ENCODE measurements around the gene ADGRV1. TPM values are rescaled to one million over a fixed set of nuclear protein-coding genes. Genes with fewer than 3 reads are reported as not detected.

The ADGRV1 gene
- total and polyA plus RNA-seq, 2 donors (not counting 3 experiments of a cell fraction or from before 2014, with no cell fraction given) = 0.11 to 0.55 TPM

- Histone ChIP-seq H3K9me1 (replicated peaks; ENCODE audit: control insufficient read depth, extremely low read depth, insufficient read depth, low read length) (no peaks in the 10 kb centered on the region), H3K4me2 (ENCODE audit: insufficient read depth, low read length) (no peak overlapping the region), H3K27me3 (ENCODE audit: control insufficient read depth in 2 of 2, insufficient read depth in 2 of 2, low read length in 2 of 2) (no peaks in the 10 kb centered on the region), H3K9ac (replicated peaks; ENCODE audit: extremely low read depth, insufficient read depth, low read length) (no peak overlapping the region), H3K27ac (ENCODE audit: insufficient read depth, low read depth, low read length) (no peak overlapping the region), H2AFZ (ENCODE audit: low read depth, low read length) (no peak overlapping the region), H3K4me3 (replicated peaks in 1 of 3; ENCODE audit: insufficient read depth in 1 of 3, low read depth in 1 of 3, low read length in 3 of 3) (no peak overlapping the region), H4K20me1 (replicated peaks; ENCODE audit: control insufficient read depth, extremely low read depth, insufficient read depth, low read length) (no peaks in the 10 kb centered on the region), H3K36me3 (ENCODE audit: control insufficient read depth in 2 of 2, extremely low read depth in 1 of 2, insufficient read depth in 2 of 2, low read length in 2 of 2) (no peaks in the 10 kb centered on the region), H3K4me1 (ENCODE audit: control insufficient read depth, extremely low read depth, insufficient read depth, low read length) (no peaks in the 10 kb centered on the region), H3K79me2 (ENCODE audit: control insufficient read depth, insufficient read depth, low read length) (no peaks in the 10 kb centered on the region), H3K9me3 (replicated peaks; ENCODE audit: control insufficient read depth, insufficient read depth, low read length) (no peaks in the 10 kb centered on the region)
- FAIRE-seq (no peak), DNase-seq (ENCODE audit: low read depth, low spot score) (no peak)
- ChIA-PET POLR2A (no interaction called here), CTCF (no interaction called here)
- no TSS peak for BruUV-seq (replicated peaks)
- TF ChIP-seq POLR2A (IDR thresholded peaks at IDR 0.05; ENCODE audit: low read depth, low read length) (no peak), JUN (IDR thresholded peaks at IDR 0.05; ENCODE audit: borderline replicate concordance, insufficient read depth, insufficient read length, low read depth) (no peak)
- TF ChIP-seq, protein P1, sequence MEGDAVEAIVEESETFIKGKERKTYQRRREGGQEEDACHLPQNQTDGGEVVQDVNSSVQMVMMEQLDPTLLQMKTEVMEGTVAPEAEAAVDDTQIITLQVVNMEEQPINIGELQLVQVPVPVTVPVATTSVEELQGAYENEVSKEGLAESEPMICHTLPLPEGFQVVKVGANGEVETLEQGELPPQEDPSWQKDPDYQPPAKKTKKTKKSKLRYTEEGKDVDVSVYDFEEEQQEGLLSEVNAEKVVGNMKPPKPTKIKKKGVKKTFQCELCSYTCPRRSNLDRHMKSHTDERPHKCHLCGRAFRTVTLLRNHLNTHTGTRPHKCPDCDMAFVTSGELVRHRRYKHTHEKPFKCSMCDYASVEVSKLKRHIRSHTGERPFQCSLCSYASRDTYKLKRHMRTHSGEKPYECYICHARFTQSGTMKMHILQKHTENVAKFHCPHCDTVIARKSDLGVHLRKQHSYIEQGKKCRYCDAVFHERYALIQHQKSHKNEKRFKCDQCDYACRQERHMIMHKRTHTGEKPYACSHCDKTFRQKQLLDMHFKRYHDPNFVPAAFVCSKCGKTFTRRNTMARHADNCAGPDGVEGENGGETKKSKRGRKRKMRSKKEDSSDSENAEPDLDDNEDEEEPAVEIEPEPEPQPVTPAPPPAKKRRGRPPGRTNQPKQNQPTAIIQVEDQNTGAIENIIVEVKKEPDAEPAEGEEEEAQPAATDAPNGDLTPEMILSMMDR (IDR thresholded peaks at IDR 0.05; ENCODE audit: extremely low read depth in 1 of 2, insufficient read depth in 1 of 2, low read depth in 1 of 2, low read length in 2 of 2) = no peak
- intact Hi-C loops (cut with micrococcal nuclease) = no loop called here
- dilution Hi-C loops (cut with MboI; ENCODE audit: extremely low pct_ligation_motif_present, low sequenced_read_pairs) = loop anchor here (25.0 kb wide), 1 partner anchor 438 kb away; the partner anchor contains the start of gene ARRDC3
These were observed 390.4 kb downstream of the ADGRV1 start for GRCh38 chr5:90948969-90949368.

DNA sequence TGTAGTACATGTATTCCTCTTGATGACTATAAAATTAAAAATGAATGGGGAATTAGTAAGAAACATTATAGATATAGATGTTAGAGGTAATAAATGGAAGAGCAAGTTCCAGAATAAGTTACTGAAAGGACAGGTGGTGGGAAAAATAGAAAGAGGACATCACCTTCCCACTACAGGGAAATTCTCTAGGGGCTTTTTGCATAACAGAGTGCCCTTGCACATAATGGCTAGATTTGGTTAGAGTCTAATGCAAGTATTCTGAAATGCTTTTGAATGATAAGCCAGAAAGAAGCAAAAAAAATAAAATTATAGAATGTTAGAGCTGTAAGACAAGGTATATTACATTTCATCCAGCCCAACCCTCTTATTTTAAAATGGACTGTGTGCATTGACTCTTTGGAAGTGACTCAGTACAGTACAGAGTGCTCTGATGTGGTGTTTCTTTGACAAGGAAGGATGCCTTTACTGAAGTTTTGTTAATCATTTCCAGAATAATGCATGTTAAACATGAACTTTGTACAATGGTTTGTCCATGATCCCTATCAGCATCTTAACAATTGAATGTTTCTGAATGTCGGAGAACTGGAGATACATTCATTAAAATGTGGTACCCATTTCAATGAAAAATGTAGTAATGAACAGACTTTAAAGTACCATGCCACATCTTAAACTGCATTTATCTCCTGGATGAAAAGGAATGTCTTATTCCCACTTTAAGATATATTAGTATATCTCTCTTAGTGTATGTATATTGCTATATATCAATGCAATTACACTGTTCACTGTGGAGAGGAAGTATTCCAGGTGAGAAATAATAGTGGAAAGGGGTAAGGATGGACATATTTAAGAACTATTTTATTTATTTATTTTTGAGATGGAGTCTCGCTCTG lies 391.1 kb downstream of the ADGRV1 start:
- H3K4me3 ChIP-seq (replicated peaks in 1 of 3; ENCODE audit: insufficient read depth in 1 of 3, low read depth in 1 of 3, low read length in 3 of 3) = no peak overlapping the region
- no TSS peak for BruUV-seq (replicated peaks)
- no peaks in the 10 kb centered on the region for H3K9me3 ChIP-seq (replicated peaks; ENCODE audit: control insufficient read depth, insufficient read depth, low read length)
- ChIA-PET POLR2A (no interaction called here), CTCF (no interaction called here)
- DNase-seq (ENCODE audit: low read depth, low spot score) (no peak), FAIRE-seq (no peak)
- no peak for TF ChIP-seq POLR2AphosphoS5 (IDR thresholded peaks at IDR 0.05; ENCODE audit: insufficient read depth, low read depth, low read length)
- TF ChIP-seq EZH2 (IDR thresholded peaks at IDR 0.05; ENCODE audit: borderline replicate concordance, low read depth, low read length, severe bottlenecking) = no peak
- no peak for TF ChIP-seq FOS (IDR thresholded peaks at IDR 0.05; ENCODE audit: borderline replicate concordance, insufficient read depth, low read length)
- TF ChIP-seq MYC (IDR thresholded peaks at IDR 0.05; ENCODE audit: low read depth, low read length) = no peak
- TF ChIP-seq, protein P1 (IDR thresholded peaks at IDR 0.05; ENCODE audit: extremely low read depth in 1 of 2, insufficient read depth in 1 of 2, low read depth in 1 of 2, low read length in 2 of 2) = no peak
- no peak for TF ChIP-seq MAX (IDR thresholded peaks at IDR 0.05; ENCODE audit: insufficient read depth, insufficient read length)
- TF ChIP-seq POLR2A (IDR thresholded peaks at IDR 0.05; ENCODE audit: low read depth, low read length) = no peak
- no peak for TF ChIP-seq GATA2 (IDR thresholded peaks at IDR 0.05; ENCODE audit: insufficient read depth, insufficient read length, low read depth, low read length)
- no peak for TF ChIP-seq JUN (IDR thresholded peaks at IDR 0.05; ENCODE audit: borderline replicate concordance, insufficient read depth, insufficient read length, low read depth)
- H3K27ac ChIP-seq (ENCODE audit: insufficient read depth, low read depth, low read length) = no peak overlapping the region
- intact Hi-C loops (cut with micrococcal nuclease) = no loop called here
- H3K36me3 ChIP-seq (ENCODE audit: control insufficient read depth in 2 of 2, extremely low read depth in 1 of 2, insufficient read depth in 2 of 2, low read length in 2 of 2) = no peaks in the 10 kb centered on the region
- no peaks in the 10 kb centered on the region for H4K20me1 ChIP-seq (replicated peaks; ENCODE audit: control insufficient read depth, extremely low read depth, insufficient read depth, low read length)
- H2AFZ ChIP-seq (ENCODE audit: low read depth, low read length) = no peak overlapping the region
- no peaks in the 10 kb centered on the region for H3K27me3 ChIP-seq (ENCODE audit: control insufficient read depth in 2 of 2, insufficient read depth in 2 of 2, low read length in 2 of 2)
- H3K79me2 ChIP-seq (ENCODE audit: control insufficient read depth, insufficient read depth, low read length) = no peaks in the 10 kb centered on the region
- dilution Hi-C loops (cut with MboI; ENCODE audit: extremely low pct_ligation_motif_present, low sequenced_read_pairs) = loop anchor here (25.0 kb wide), 1 partner anchor 438 kb away; the partner anchor contains the start of gene ARRDC3
- no peak overlapping the region for H3K9ac ChIP-seq (replicated peaks; ENCODE audit: extremely low read depth, insufficient read depth, low read length)
- H3K9me1 ChIP-seq (replicated peaks; ENCODE audit: control insufficient read depth, extremely low read depth, insufficient read depth, low read length) = no peaks in the 10 kb centered on the region
- no peaks in the 10 kb centered on the region for H3K4me1 ChIP-seq (ENCODE audit: control insufficient read depth, extremely low read depth, insufficient read depth, low read length)
- H3K4me2 ChIP-seq (ENCODE audit: insufficient read depth, low read length) = no peak overlapping the region
